Measurements from ENCODE around the gene THOP1. TPM values are rescaled to one million over a fixed set of nuclear protein-coding genes. Genes with fewer than 3 reads are reported as not detected.

The THOP1 gene
- total RNA-seq, 2 donors from 2014 or later: 31.3 to 55.2 TPM

- DNase-seq (ENCODE audit: low spot score): no peak
- Histone ChIP-seq H3K36me3 (peaks cover 44% of the 10 kb centered on the region), H3K4me1 (ENCODE audit: control insufficient read depth in 1 of 2, low read depth in 2 of 2) (no peaks in the 10 kb centered on the region), H3K27ac (no peak overlapping the region), H3K27me3 (replicated peaks; ENCODE audit: insufficient read depth) (no peaks in the 10 kb centered on the region), H3K4me3 (no peak overlapping the region), H3K9me3 (peaks cover 91% of the 10 kb centered on the region)
- no peak for TF ChIP-seq CTCF (IDR thresholded peaks at IDR 0.05)
- ATAC-seq (ENCODE audit: insufficient number of reproducible peaks, low FRiP score, low read depth): no peak
Observed at GRCh38 chr19:2853015-2853606, 67.8 kb downstream of the THOP1 start.

- Histone ChIP-seq H3K36me3 (peaks cover 49% of the 10 kb centered on the region), H3K9me3 (peaks cover 98% of the 10 kb centered on the region), H3K27me3 (replicated peaks; ENCODE audit: insufficient read depth) (no peaks in the 10 kb centered on the region), H3K4me1 (ENCODE audit: control insufficient read depth in 1 of 2, low read depth in 2 of 2) (no peaks in the 10 kb centered on the region), H3K27ac (no peak overlapping the region), H3K4me3 (no peak overlapping the region)
- no peak for DNase-seq (ENCODE audit: low spot score)
- ATAC-seq (ENCODE audit: insufficient number of reproducible peaks, low FRiP score, low read depth): no peak
- TF ChIP-seq CTCF (IDR thresholded peaks at IDR 0.05): no peak
Observed at GRCh38 chr19:2854849-2855248, 69.5 kb downstream of the THOP1 start.

- Histone ChIP-seq H3K4me1 (ENCODE audit: control insufficient read depth in 1 of 2, low read depth in 2 of 2) (no peaks in the 10 kb centered on the region), H3K9me3 (peaks cover 86% of the 10 kb centered on the region), H3K36me3 (peaks cover 37% of the 10 kb centered on the region)
Observed at GRCh38 chr19:2856457-2857050, 71.3 kb downstream of the THOP1 start.

GRCh38 chr19:2858864-2859263 is 73.6 kb downstream of the THOP1 start:
- H3K9me3 ChIP-seq: peaks cover 62% of the 10 kb centered on the region
- H3K36me3 ChIP-seq: peaks cover 15% of the 10 kb centered on the region
- no peak overlapping the region for H3K4me3 ChIP-seq
- no peak overlapping the region for H3K27ac ChIP-seq
- no peaks in the 10 kb centered on the region for H3K4me1 ChIP-seq (ENCODE audit: control insufficient read depth in 1 of 2, low read depth in 2 of 2)
- no peak for TF ChIP-seq CTCF (IDR thresholded peaks at IDR 0.05)
- no peaks in the 10 kb centered on the region for H3K27me3 ChIP-seq (replicated peaks; ENCODE audit: insufficient read depth)
- DNase-seq (ENCODE audit: low spot score): no peak
- ATAC-seq (ENCODE audit: insufficient number of reproducible peaks, low FRiP score, low read depth): no peak

More at GRCh38 chr19:2856457-2857050, 71.3 kb downstream of the THOP1 start:
- Histone ChIP-seq H3K4me3 (no peak overlapping the region), H3K27ac (no peak overlapping the region), H3K27me3 (replicated peaks; ENCODE audit: insufficient read depth) (no peaks in the 10 kb centered on the region)
- ATAC-seq (ENCODE audit: insufficient number of reproducible peaks, low FRiP score, low read depth) (no peak), DNase-seq (ENCODE audit: low spot score) (no peak)
- no peak for TF ChIP-seq CTCF (IDR thresholded peaks at IDR 0.05)

- Histone ChIP-seq H3K4me3 (no peak overlapping the region), H3K27me3 (replicated peaks; ENCODE audit: insufficient read depth) (no peaks in the 10 kb centered on the region), H3K27ac (no peak overlapping the region), H3K9me3 (peaks cover 14% of the 10 kb centered on the region), H3K4me1 (ENCODE audit: control insufficient read depth in 1 of 2, low read depth in 2 of 2) (no peaks in the 10 kb centered on the region), H3K36me3 (no peaks in the 10 kb centered on the region)
- DNase-seq (ENCODE audit: low spot score) (no peak), ATAC-seq (ENCODE audit: insufficient number of reproducible peaks, low FRiP score, low read depth) (no peak)
- no peak for TF ChIP-seq CTCF (IDR thresholded peaks at IDR 0.05)
Observed at GRCh38 chr19:2863816-2864215, 78.5 kb downstream of the THOP1 start.

Other genes with a start within 250 kb of the THOP1 start
- 1 to 10 TPM; 2.3 to 3.2 TPM for gene GNG7, start 82.8 kb upstream of the THOP1 start, total RNA-seq
- 1 to 10 TPM in 1 of 2 donors, not detected in 1; 2.3 TPM for gene DIRAS1, start 64.1 kb upstream of the THOP1 start, total RNA-seq
- 10 to 100 TPM; 26.6 to 37.6 TPM for gene SLC39A3, start 45.5 kb upstream of the THOP1 start, total RNA-seq
- 10 to 100 TPM; 43.7 to 46.4 TPM for gene SGTA, start 2.2 kb upstream of the THOP1 start, total RNA-seq
- gene ZNF554, start 34.4 kb downstream of the THOP1 start, total RNA-seq: 1 to 10 TPM; 2.8 to 4.4 TPM
- gene ZNF555, start 56.0 kb downstream of the THOP1 start, total RNA-seq: 10 to 100 TPM in 1 of 2 donors, 1 to 10 TPM in 1; 5.4 to 12.5 TPM
- gene ZNF556, start 81.8 kb downstream of the THOP1 start, total RNA-seq: under 1 TPM in 1 of 2 donors, not detected in 1; 0.49 TPM
- 1 to 10 TPM; 4.0 to 4.2 TPM for gene ZNF57, start 115.4 kb downstream of the THOP1 start, total RNA-seq
- gene ZNF77, start 159.5 kb downstream of the THOP1 start, total RNA-seq: 1 to 10 TPM; 1.2 to 4.6 TPM
- 1 to 10 TPM; 5.3 to 7.8 TPM for gene TLE6, start 192.1 kb downstream of the THOP1 start, total RNA-seq
- gene TLE2, start 243.8 kb downstream of the THOP1 start, total RNA-seq: 100 to 1,000 TPM in 1 of 2 donors, 10 to 100 TPM in 1; 46.7 to 154 TPM